HepG2 (cell line): ENCODE results near the gene EMC9. TPM values are rescaled to one million over a fixed set of nuclear protein-coding genes. Genes with fewer than 3 reads are reported as not detected.

ENCODE experiments used
- BORCS8-MEF2B ChIP-seq: sonication (generic); formaldehyde crosslinking; IDR thresholded peaks from 2 replicates; pipeline ENCODE4 v1.8.0; 2022; ENCODE audit warnings: mild to moderate bottlenecking, missing genetic modification reagents
- JUN ChIP-seq: sonication (generic); formaldehyde crosslinking; IDR thresholded peaks from 2 replicates; pipeline ENCODE4 v1.4.0; 2020; ENCODE audit warnings: mild to moderate bottlenecking, missing genetic modification reagents
- KDM6A ChIP-seq: IDR thresholded peaks from 2 replicates; pipeline ENCODE4 v1.6.1; 2016; ENCODE audit warnings: low read depth
- KLF11 ChIP-seq: IDR thresholded peaks from 2 replicates; pipeline ENCODE4 v1.6.1; 2016; ENCODE audit warnings: missing compliant biosample characterization
- NFATC3 ChIP-seq: sonication (generic); formaldehyde crosslinking; IDR thresholded peaks from 2 replicates; pipeline ENCODE4 v1.5.1; 2020; ENCODE audit warnings: mild to moderate bottlenecking, missing genetic modification reagents
- ZFP37 ChIP-seq: sonication (generic); formaldehyde crosslinking; IDR thresholded peaks from 2 replicates; pipeline ENCODE4 v1.4.0; 2020; ENCODE audit warnings: missing genetic modification reagents, borderline replicate concordance
- ZIK1 ChIP-seq: sonication (generic); formaldehyde crosslinking; IDR thresholded peaks from 2 replicates; pipeline ENCODE4 v1.5.0; 2020; ENCODE audit warnings: mild to moderate bottlenecking, low read depth, missing genetic modification reagents, borderline replicate concordance
- ZNF274 ChIP-seq: sonication (generic); formaldehyde crosslinking; IDR thresholded peaks from 2 replicates; pipeline ENCODE4 v1.5.1; 2020; ENCODE audit warnings: mild to moderate bottlenecking, missing genetic modification reagents
- ZNF333 ChIP-seq: sonication (generic); formaldehyde crosslinking; IDR thresholded peaks from 2 replicates; pipeline ENCODE4 v1.4.0; 2020; ENCODE audit warnings: mild to moderate bottlenecking, missing genetic modification reagents, borderline replicate concordance
- ZNF589 ChIP-seq: sonication (generic); formaldehyde crosslinking; conservative IDR thresholded peaks from 2 replicates; pipeline ENCODE4 v1.8.0; 2022; ENCODE audit warnings: mild to moderate bottlenecking, moderate library complexity, missing genetic modification reagents
- ZNF614 ChIP-seq: IDR thresholded peaks from 2 replicates; pipeline ENCODE4 v1.6.1; 2018; ENCODE audit warnings: missing biosample characterization, missing genetic modification reagents, inconsistent platforms, borderline replicate concordance
- polyA plus RNA-seq, 8 experiments: library from polyadenylated mRNA; depleted of rRNA in 3 of 8; stranded (reverse) in 7 of 8; unstranded in 1 of 8; fragments of >200 nt; fragmentation: Illumina TruSeq in 4 of 8; extraction: Trizol in 4 of 8; gene quantifications; 2 replicates each; pipeline versions ENCODE4 v1.2.1 to v1.2.3, GENCODE V29; 2011 to 2016; ENCODE audit warnings: low read depth in 4 of 8, missing spikeins in 1 of 8, mixed read lengths in 1 of 8; ENCODE audit not compliant: insufficient read depth in 1 of 8
- total RNA-seq, 5 experiments: library from RNA; depleted of rRNA; stranded (reverse); fragments of >200 nt; fragmentation: Illumina TruSeq; extraction: Trizol; gene quantifications; 2 replicates each; pipeline ENCODE4 v1.2.3, GENCODE V29; 2016; ENCODE audit warnings: low read depth in 1 of 5
- TF ChIP-seq, protein P1 (sequence below), 2 experiments: sonication (generic) in 1 of 2; formaldehyde crosslinking in 1 of 2; IDR thresholded peaks; 2 replicates each; pipeline versions ENCODE4 v1.5.1 to v1.6.1; 2011 to 2020; ENCODE audit warnings: borderline replicate concordance in 1 of 2, low read depth in 1 of 2, low read length in 1 of 2, mild to moderate bottlenecking in 1 of 2, missing genetic modification reagents in 1 of 2, moderate library complexity in 1 of 2
- TF ChIP-seq, protein P2 (sequence below): sonication (generic); formaldehyde crosslinking; IDR thresholded peaks from 2 replicates; pipeline ENCODE4 v1.4.0; 2020; ENCODE audit warnings: missing genetic modification reagents, mild to moderate bottlenecking, borderline replicate concordance
- TF ChIP-seq, protein P3 (sequence below): sonication (generic); formaldehyde crosslinking; IDR thresholded peaks from 2 replicates; pipeline ENCODE4 v1.5.0; 2020; ENCODE audit warnings: mild to moderate bottlenecking, low read depth, missing genetic modification reagents, borderline replicate concordance
- TF ChIP-seq, protein P4 (sequence below): IDR thresholded peaks from 2 replicates; pipeline ENCODE4 v1.6.1; 2012; ENCODE audit warnings: low read depth, low read length, improper control_type of control experiment
- TF ChIP-seq, protein P5 (sequence below): sonication (generic); formaldehyde crosslinking; IDR thresholded peaks from 2 replicates; pipeline ENCODE4 v1.8.1; 2022; ENCODE audit warnings: mild to moderate bottlenecking, missing genetic modification reagents
- TF ChIP-seq, protein P6 (sequence below): sonication (generic); formaldehyde crosslinking; IDR thresholded peaks from 2 replicates; pipeline ENCODE4 v1.4.0; 2020; ENCODE audit warnings: mild to moderate bottlenecking, missing genetic modification reagents

Gene EMC9
- total and polyA plus RNA-seq, 2 of the 13 experiments (the other 11 are each of a cell fraction or from before 2014, with no cell fraction given), result 60.5 to 78.7 TPM

DNA sequence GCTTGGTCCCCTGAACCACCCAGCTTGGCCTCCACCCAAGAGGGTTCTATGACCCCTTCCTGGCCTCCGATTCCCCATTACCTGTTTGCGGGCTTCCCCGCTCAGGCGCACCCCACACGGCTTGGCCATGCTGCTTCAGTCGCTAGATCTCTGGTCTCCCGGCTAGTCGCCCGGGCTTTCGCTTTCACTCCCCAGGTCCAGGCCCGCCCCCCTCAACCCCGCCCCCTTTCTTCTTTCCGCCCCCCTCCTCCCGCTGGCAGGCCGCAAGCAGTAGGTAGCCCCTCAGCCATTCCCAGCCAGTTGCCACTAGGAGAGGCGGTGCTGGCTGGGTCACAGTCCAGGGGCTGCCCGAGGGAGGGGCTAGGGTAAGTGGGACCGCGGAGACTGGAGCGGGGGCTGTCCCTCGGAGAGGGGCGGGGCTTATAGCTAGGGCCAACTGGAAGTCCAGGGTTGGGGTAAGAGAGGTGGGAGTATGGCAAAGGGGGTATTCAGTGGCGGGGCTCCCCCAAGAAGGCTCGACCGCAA is 5.1 kb upstream of the EMC9 start, which contains the start of gene PSME2 (continued):
- TF ChIP-seq, protein P1, sequence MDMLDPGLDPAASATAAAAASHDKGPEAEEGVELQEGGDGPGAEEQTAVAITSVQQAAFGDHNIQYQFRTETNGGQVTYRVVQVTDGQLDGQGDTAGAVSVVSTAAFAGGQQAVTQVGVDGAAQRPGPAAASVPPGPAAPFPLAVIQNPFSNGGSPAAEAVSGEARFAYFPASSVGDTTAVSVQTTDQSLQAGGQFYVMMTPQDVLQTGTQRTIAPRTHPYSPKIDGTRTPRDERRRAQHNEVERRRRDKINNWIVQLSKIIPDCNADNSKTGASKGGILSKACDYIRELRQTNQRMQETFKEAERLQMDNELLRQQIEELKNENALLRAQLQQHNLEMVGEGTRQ (IDR thresholded peaks at IDR 0.05; ENCODE audit: low read depth, low read length), result no peak
- TF ChIP-seq, protein P1 (CRISPR knock-in tag; IDR thresholded peaks at IDR 0.05; ENCODE audit: borderline replicate concordance), result no peak
- TF ChIP-seq, protein P2, sequence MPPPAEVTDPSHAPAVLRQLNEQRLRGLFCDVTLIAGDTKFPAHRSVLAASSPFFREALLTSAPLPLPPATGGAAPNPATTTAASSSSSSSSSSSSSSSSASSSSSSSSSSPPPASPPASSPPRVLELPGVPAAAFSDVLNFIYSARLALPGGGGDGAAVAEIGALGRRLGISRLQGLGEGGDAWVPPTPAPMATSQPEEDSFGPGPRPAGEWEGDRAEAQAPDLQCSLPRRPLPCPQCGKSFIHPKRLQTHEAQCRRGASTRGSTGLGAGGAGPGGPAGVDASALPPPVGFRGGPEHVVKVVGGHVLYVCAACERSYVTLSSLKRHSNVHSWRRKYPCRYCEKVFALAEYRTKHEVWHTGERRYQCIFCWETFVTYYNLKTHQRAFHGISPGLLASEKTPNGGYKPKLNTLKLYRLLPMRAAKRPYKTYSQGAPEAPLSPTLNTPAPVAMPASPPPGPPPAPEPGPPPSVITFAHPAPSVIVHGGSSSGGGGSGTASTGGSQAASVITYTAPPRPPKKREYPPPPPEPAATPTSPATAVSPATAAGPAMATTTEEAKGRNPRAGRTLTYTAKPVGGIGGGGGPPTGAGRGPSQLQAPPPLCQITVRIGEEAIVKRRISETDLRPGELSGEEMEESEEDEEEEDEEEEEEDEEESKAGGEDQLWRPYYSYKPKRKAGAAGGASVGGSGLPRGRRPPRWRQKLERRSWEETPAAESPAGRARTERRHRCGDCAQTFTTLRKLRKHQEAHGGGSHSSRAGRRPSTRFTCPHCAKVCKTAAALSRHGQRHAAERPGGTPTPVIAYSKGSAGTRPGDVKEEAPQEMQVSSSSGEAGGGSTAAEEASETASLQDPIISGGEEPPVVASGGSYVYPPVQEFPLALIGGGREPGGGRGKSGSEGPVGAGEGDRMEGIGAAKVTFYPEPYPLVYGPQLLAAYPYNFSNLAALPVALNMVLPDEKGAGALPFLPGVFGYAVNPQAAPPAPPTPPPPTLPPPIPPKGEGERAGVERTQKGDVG (CRISPR knock-in tag), result no peak
- TF ChIP-seq, protein P3, sequence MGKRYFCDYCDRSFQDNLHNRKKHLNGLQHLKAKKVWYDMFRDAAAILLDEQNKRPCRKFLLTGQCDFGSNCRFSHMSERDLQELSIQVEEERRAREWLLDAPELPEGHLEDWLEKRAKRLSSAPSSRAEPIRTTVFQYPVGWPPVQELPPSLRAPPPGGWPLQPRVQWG (CRISPR knock-in tag), result no peak
- TF ChIP-seq ZNF274 (CRISPR knock-in tag), result peak; percentile 83; the same call in 1 of the 2 replicates
- TF ChIP-seq KDM6A (CRISPR knock-in tag), result peak; percentile 64; the same call in 1 of the 2 replicates
- no peak; the same call in 1 of the 2 replicates for TF ChIP-seq JUN
- TF ChIP-seq ZNF589, result no peak
- no peak for TF ChIP-seq NFATC3 (CRISPR knock-in tag)
- TF ChIP-seq, protein P4, sequence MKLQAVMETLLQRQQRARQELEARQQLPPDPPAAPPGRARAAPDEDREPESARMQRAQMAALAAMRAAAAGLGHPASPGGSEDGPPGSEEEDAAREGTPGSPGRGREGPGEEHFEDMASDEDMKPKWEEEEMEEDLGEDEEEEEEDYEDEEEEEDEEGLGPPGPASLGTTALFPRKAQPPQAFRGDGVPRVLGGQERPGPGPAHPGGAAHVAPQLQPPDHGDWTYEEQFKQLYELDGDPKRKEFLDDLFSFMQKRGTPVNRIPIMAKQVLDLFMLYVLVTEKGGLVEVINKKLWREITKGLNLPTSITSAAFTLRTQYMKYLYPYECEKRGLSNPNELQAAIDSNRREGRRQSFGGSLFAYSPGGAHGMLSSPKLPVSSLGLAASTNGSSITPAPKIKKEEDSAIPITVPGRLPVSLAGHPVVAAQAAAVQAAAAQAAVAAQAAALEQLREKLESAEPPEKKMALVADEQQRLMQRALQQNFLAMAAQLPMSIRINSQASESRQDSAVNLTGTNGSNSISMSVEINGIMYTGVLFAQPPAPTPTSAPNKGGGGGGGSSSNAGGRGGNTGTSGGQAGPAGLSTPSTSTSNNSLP, result peak; percentile 44; the same call in 1 of the 2 replicates
- peak; percentile 81 for TF ChIP-seq ZIK1 (CRISPR knock-in tag)
- TF ChIP-seq, protein P5, sequence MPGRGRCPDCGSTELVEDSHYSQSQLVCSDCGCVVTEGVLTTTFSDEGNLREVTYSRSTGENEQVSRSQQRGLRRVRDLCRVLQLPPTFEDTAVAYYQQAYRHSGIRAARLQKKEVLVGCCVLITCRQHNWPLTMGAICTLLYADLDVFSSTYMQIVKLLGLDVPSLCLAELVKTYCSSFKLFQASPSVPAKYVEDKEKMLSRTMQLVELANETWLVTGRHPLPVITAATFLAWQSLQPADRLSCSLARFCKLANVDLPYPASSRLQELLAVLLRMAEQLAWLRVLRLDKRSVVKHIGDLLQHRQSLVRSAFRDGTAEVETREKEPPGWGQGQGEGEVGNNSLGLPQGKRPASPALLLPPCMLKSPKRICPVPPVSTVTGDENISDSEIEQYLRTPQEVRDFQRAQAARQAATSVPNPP (CRISPR knock-in tag), result no peak; the same call in 1 of the 2 replicates
- peak; percentile 81; the same call in 1 of the 2 replicates for TF ChIP-seq ZNF614
- peak; percentile 80; the same call in 1 of the 2 replicates for TF ChIP-seq ZNF333 (CRISPR knock-in tag)
- TF ChIP-seq, protein P6, sequence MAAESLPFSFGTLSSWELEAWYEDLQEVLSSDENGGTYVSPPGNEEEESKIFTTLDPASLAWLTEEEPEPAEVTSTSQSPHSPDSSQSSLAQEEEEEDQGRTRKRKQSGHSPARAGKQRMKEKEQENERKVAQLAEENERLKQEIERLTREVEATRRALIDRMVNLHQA (CRISPR knock-in tag), result no peak
- peak; percentile 45; the same call in 1 of the 2 replicates for TF ChIP-seq KLF11 (CRISPR knock-in tag)
- TF ChIP-seq BORCS8-MEF2B, result no peak; the same call in none of the 2 replicates
- peak; percentile 97; the same call in 1 of the 2 replicates for TF ChIP-seq ZFP37 (CRISPR knock-in tag)
